ENCODE results near the gene LIME1. TPM values are rescaled to one million over a fixed set of nuclear protein-coding genes. Genes with fewer than 3 reads are reported as not detected.

The LIME1 gene
- total RNA-seq, 4 donors from 2014 or later, result 11.4 to 51.9 (median 17.6) TPM

DNA sequence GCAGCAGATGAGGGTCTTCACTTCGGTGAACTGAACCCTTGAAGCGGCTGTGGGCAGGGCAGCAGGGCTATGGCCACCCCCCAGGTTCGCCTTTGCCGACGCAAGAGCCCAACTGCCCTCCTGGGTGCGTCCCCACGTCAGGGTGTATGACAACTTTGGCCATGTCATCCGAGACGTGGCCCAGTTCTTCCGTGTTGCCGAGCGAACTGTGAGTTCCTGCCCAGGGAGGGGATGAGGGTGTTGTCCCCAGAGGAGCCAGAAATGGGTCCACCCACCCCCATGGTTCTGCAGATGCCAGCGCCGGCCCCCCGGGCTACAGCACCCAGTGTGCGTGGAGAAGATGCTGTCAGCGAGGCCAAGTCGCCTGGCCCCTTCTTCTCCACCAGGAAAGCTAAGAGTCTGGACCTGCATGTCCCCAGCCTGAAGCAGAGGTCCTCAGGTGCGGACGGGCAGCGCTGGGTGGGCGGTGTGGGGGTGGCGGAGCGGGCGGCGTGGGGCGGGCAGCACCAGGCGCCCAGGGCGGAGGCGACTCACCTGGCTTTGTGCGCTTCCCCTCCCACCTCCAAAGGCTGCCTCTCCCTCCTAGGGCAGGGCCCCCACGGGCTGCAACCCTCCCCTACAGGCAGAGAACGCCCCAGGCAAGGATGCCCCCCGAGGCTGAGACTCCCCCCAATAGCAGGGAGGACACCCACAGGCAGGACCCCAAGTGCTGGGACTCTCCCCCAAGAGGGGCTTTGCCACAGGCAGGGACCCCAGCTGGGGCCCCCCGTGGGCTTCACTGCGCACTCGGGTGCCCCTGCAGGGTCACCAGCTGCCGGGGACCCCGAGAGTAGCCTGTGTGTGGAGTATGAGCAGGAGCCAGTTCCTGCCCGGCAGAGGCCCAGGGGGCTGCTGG lies 46.2 kb upstream of the LIME1 start:
- H3K4me1 ChIP-seq, result peaks cover 0 to 67% (median 35%) of the 10 kb centered on the region in 4 donors
- no peak for TF ChIP-seq EP300 (IDR thresholded peaks at IDR 0.05)
- no peak for TF ChIP-seq POLR2A (IDR thresholded peaks at IDR 0.05)
- TF ChIP-seq, protein P1, sequence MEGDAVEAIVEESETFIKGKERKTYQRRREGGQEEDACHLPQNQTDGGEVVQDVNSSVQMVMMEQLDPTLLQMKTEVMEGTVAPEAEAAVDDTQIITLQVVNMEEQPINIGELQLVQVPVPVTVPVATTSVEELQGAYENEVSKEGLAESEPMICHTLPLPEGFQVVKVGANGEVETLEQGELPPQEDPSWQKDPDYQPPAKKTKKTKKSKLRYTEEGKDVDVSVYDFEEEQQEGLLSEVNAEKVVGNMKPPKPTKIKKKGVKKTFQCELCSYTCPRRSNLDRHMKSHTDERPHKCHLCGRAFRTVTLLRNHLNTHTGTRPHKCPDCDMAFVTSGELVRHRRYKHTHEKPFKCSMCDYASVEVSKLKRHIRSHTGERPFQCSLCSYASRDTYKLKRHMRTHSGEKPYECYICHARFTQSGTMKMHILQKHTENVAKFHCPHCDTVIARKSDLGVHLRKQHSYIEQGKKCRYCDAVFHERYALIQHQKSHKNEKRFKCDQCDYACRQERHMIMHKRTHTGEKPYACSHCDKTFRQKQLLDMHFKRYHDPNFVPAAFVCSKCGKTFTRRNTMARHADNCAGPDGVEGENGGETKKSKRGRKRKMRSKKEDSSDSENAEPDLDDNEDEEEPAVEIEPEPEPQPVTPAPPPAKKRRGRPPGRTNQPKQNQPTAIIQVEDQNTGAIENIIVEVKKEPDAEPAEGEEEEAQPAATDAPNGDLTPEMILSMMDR (IDR thresholded peaks at IDR 0.05), result no peak
- 82 to 85% methylated on average over 24 to 29 of the region's 40 CpGs for WGBS, 2 donors
- H3K27ac ChIP-seq, result peak overlapping the region in 2 of 4 donors; percentile 95 to 97
- H3K27me3 ChIP-seq, result no peaks in the 10 kb centered on the region
- no peaks in the 10 kb centered on the region for H3K9me3 ChIP-seq
- peaks cover 0 to 53% (median 2%) of the 10 kb centered on the region in 3 donors for H3K36me3 ChIP-seq
- H3K4me3 ChIP-seq, result no peak overlapping the region
- no peak for DNase-seq (ENCODE audit: low spot score in 2 of 2)

DNA sequence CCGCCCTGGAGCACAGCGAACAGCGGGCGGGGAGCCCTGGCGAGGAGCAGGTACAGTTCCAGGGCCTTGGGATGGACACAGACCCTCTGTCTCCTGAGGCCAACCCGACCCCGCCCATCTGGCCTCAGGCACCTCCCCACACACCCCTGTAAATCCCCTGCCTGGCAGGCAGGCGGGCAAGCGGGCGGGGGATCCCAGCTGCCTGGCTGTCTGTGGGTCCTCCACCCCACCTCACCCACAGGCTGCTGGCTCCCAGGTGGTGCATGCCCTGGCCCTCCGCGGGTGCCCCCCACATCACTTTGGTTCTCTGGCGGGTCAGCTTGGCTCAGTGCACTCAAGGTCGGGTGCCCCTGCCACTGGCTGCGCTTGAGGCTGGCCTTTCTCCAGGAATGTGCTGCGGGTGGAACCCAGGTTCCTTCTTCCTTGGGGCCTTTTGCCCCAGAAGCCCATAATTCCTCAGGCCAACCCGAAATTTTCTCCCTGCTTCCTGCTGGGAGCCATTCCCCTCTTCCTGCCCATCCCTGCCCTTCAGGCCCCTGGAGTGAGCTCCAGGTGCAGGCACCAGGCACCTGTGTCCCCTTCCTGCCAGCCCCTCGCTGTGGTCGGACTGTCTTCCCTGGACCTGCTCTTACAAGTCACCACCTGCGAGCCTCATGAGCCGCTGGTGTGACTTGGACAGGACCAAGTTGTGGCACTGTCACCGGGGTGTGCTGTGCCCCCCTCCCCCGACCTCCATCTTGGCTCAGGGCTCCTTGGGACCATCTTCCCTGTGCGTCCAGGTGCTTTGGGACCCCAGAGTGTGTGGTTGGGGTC lies 45.4 kb upstream of the LIME1 start:
- WGBS, 2 donors, result 77 to 86% methylated on average over 18 to 21 of the region's 24 CpGs
- peak overlapping the region in 2 of 4 donors; percentile 50 to 66 for H3K27ac ChIP-seq

DNA sequence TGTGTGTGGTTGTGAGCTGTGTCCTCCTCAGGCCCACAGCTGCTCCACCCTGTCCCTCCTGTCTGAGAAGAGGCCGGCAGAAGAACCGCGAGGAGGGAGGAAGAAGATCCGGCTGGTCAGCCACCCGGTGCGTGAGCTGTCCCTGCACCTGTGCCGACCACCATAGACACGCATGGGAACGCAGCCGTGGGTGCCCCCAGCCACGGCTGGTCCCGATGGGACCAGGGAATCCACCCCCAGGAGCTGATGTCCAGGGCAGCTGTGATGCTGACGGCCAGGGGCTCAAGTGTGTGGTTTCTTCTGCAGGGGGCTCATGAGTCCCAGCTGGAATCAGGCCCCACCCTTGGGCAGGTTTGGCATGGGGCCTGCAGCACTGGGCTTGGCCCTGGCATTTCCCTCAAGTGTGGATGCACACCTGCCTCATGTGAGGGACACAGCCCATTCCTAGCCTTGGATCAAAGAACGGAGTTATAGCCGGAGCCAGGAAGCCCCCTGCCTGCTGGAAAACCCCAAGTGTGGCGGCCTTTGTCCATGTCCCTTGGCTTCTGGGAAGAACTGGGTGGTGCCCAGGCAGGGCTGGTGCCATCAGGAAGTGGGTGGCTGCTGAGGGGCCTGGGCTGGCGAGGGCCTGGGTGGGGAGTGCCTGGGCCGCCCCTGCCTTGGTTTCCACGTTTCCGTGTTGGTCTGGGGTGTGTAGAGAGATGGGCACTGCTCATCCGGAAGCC lies 44.6 kb upstream of the LIME1 start:
- H3K9me3 ChIP-seq, result no peaks in the 10 kb centered on the region
- peak overlapping the region in 3 of 4 donors; percentile 38 to 66 (median 50) for H3K27ac ChIP-seq
- peaks cover 0 to 67% (median 28%) of the 10 kb centered on the region in 4 donors for H3K4me1 ChIP-seq
- H3K4me3 ChIP-seq, result no peak overlapping the region
- H3K27me3 ChIP-seq, result no peaks in the 10 kb centered on the region
- WGBS, 2 donors, result 69 to 85% methylated on average over 16 to 19 of the region's 21 CpGs
- peaks cover 0 to 64% (median 2%) of the 10 kb centered on the region in 3 donors for H3K36me3 ChIP-seq
- TF ChIP-seq, protein P1 (IDR thresholded peaks at IDR 0.05), result no peak
- TF ChIP-seq POLR2A (IDR thresholded peaks at IDR 0.05), result no peak
- TF ChIP-seq EP300 (IDR thresholded peaks at IDR 0.05), result no peak
- no peak for DNase-seq (ENCODE audit: low spot score in 2 of 2)

More for the DNA sequence above, 45.4 kb upstream of the LIME1 start:
- no peak overlapping the region for H3K4me3 ChIP-seq
- no peak for DNase-seq (ENCODE audit: low spot score in 2 of 2)
- no peak for TF ChIP-seq EP300 (IDR thresholded peaks at IDR 0.05)
- TF ChIP-seq, protein P1 (IDR thresholded peaks at IDR 0.05), result no peak
- no peak for TF ChIP-seq POLR2A (IDR thresholded peaks at IDR 0.05)
- peaks cover 0 to 67% (median 28%) of the 10 kb centered on the region in 4 donors for H3K4me1 ChIP-seq
- H3K27me3 ChIP-seq, result no peaks in the 10 kb centered on the region
- no peaks in the 10 kb centered on the region for H3K9me3 ChIP-seq
- peaks cover 0 to 60% (median 2%) of the 10 kb centered on the region in 3 donors for H3K36me3 ChIP-seq

DNA sequence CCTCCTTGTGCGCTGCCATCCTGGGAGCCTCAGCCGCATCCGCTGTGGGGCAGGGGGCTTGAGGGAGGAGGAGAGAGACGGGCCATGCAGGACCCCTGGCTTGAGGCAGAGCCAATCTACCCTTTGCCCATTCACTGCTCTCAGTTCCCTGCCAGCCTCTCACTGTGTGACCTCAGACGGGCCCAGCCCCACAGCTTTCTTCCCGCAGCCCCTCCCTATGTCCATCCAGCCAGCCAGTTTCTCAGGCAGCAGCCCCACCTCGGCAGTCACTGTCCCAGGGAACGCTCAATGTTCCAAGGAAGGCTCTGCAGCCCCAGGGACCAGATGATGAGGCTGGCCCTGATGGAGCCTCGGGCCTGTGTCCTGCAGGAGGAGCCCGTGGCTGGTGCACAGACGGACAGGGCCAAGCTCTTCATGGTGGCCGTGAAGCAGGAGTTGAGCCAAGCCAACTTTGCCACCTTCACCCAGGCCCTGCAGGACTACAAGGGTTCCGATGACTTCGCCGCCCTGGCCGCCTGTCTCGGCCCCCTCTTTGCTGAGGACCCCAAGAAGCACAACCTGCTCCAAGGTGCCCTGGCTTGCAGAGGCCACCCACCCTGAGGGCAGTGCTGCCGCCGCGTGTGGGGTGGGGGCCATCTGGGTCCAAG lies 43.9 kb upstream of the LIME1 start:
- 63 to 71% methylated on average over 11 to 14 of the region's 20 CpGs for WGBS, 2 donors
- peaks cover 0 to 71% (median 2%) of the 10 kb centered on the region in 3 donors for H3K36me3 ChIP-seq
- DNase-seq (ENCODE audit: low spot score in 2 of 2), result no peak
- H3K27me3 ChIP-seq, result no peaks in the 10 kb centered on the region
- TF ChIP-seq, protein P1 (IDR thresholded peaks at IDR 0.05), result no peak
- no peak for TF ChIP-seq EP300 (IDR thresholded peaks at IDR 0.05)
- no peak for TF ChIP-seq POLR2A (IDR thresholded peaks at IDR 0.05)
- H3K4me3 ChIP-seq, result no peak overlapping the region
- H3K4me1 ChIP-seq, result peaks cover 0 to 67% (median 25%) of the 10 kb centered on the region in 4 donors
- H3K9me3 ChIP-seq, result no peaks in the 10 kb centered on the region
- H3K27ac ChIP-seq, result peak overlapping the region in 3 of 4 donors; percentile 38 to 66 (median 50)
